ENCODE results near the gene P2RX5.
"Not testable (repeated sequence)": the region's sequence is repeated elsewhere in the genome, so short reads cannot be mapped to it uniquely, and the experiment has no call there.

P2RX5 gene

GRCh38 chr17:3710951-3711383, 15.0 kb upstream of the P2RX5 start:
- no peak for DNase-seq

GRCh38 chr17:3708366-3708765, 12.4 kb upstream of the P2RX5 start:
- DNase-seq: no peak

- DNase-seq: not testable (repeated sequence)
Observed at GRCh38 chr17:3705718-3705984, 9.7 kb upstream of the P2RX5 start.

- no peak for DNase-seq
Observed at GRCh38 chr17:3704931-3705717, 9.2 kb upstream of the P2RX5 start.

- not testable (repeated sequence) for DNase-seq
Observed at GRCh38 chr17:3702041-3702539, 6.1 kb upstream of the P2RX5 start.

GRCh38 chr17:3699951-3700350, 4.0 kb upstream of the P2RX5 start:
- no peak for DNase-seq

- DNase-seq: no peak
Observed at GRCh38 chr17:3698139-3698538, 2.2 kb upstream of the P2RX5 start.

GRCh38 chr17:3697103-3697476, 1.1 kb upstream of the P2RX5 start:
- DNase-seq: no peak

- no peak for DNase-seq
Observed at GRCh38 chr17:3695129-3695722, 729 bp downstream of the P2RX5 start.

GRCh38 chr17:3693829-3694231, 2.1 kb downstream of the P2RX5 start:
- no peak for DNase-seq

- DNase-seq: no peak
Observed at GRCh38 chr17:3693141-3693540, 2.8 kb downstream of the P2RX5 start.

- DNase-seq: no peak
Observed at GRCh38 chr17:3692346-3692745, 3.6 kb downstream of the P2RX5 start.

- no peak for DNase-seq
Observed at GRCh38 chr17:3691617-3692067, 4.3 kb downstream of the P2RX5 start.

- DNase-seq: no peak
Observed at GRCh38 chr17:3690094-3690715, 5.8 kb downstream of the P2RX5 start.

GRCh38 chr17:3689262-3690093, 6.5 kb downstream of the P2RX5 start:
- no peak for DNase-seq

GRCh38 chr17:3688852-3689261, 7.1 kb downstream of the P2RX5 start:
- no peak for DNase-seq

- DNase-seq: no peak
Observed at GRCh38 chr17:3688027-3688553, 7.9 kb downstream of the P2RX5 start.

- no peak for DNase-seq
Observed at GRCh38 chr17:3685174-3685573, 10.8 kb downstream of the P2RX5 start.

GRCh38 chr17:3683054-3683511, 12.9 kb downstream of the P2RX5 start:
- DNase-seq: no peak

- DNase-seq: no peak
Observed at GRCh38 chr17:3682033-3682432, 13.9 kb downstream of the P2RX5 start.

- no peak for DNase-seq
Observed at GRCh38 chr17:3681565-3681964, 14.4 kb downstream of the P2RX5 start.

- DNase-seq: no peak
Observed at GRCh38 chr17:3681057-3681456, 14.9 kb downstream of the P2RX5 start.
